ENCODE measurements around the gene SLC5A6.

SLC5A6 gene

DNA sequence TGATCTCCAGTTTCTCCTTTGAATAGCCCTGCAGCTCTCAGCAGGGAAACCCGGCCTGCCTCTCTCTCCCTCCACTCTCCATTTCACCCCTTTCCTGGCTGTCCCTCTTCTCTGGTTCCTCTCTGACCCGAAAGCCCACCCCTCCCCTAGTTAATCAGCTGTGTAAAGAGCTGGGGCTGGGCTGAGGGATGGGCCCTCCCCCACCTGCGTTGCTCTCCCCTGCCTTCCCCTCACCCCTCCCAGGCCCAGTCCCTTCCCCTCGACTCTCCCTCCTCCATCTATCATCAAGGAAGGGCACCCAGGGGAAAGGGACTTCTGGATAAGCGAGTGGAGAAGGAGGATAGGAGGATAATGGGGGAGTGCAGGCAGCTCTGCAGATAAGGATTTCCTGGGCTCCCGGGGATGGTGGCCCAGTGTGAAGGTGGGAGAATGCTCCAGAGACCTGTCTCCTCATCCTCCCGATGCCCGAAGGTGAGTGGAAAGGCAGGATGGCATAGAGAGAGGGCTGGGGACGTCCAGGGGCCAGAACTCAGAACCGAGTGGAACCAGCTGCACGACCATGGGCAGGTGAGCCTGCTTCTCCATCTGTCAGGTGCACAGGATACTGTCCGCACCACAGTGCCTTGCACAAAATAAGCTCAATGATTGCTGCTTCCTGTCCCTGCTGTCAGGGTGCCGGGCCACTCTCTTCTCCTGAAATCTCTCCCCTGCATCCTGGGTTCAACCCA, 38.7 kb upstream of the SLC5A6 start:
- no peak for DNase-seq (ENCODE audit: low read depth, low spot score)
- Histone ChIP-seq H3K4me3 (ENCODE audit: insufficient read length, low read depth) (peak overlapping the region; percentile 15), H3K36me3 (ENCODE audit: insufficient read depth, insufficient read length, low read length) (no peaks in the 10 kb centered on the region), H3K9ac (ENCODE audit: insufficient read length, low read depth) (peak overlapping the region; percentile 63), H3K9me3 (ENCODE audit: insufficient read depth, low read length) (no peaks in the 10 kb centered on the region), H3K4me1 (ENCODE audit: insufficient read depth, insufficient read length) (peaks cover 5% of the 10 kb centered on the region), H3K27me3 (ENCODE audit: insufficient read depth, insufficient read length) (no peaks in the 10 kb centered on the region)
- TF ChIP-seq YY1 (IDR thresholded peaks at IDR 0.05; ENCODE audit: insufficient read depth, insufficient read length) (no peak), ZNF274 (IDR thresholded peaks at IDR 0.05; ENCODE audit: low read depth, low read length) (no peak), SUZ12 (IDR thresholded peaks at IDR 0.05; ENCODE audit: extremely low read depth, insufficient read depth, insufficient read length) (no peak)

- Histone ChIP-seq H3K36me3 (ENCODE audit: insufficient read depth, insufficient read length, low read length) (peaks cover 6% of the 10 kb centered on the region), H3K9me3 (ENCODE audit: insufficient read depth, low read length) (no peaks in the 10 kb centered on the region), H3K4me3 (ENCODE audit: insufficient read length, low read depth) (peak overlapping the region; percentile 15), H3K4me1 (ENCODE audit: insufficient read depth, insufficient read length) (peaks cover 5% of the 10 kb centered on the region), H3K9ac (ENCODE audit: insufficient read length, low read depth) (peak overlapping the region; percentile 63), H3K27me3 (ENCODE audit: insufficient read depth, insufficient read length) (no peaks in the 10 kb centered on the region)
- no peak for TF ChIP-seq YY1 (IDR thresholded peaks at IDR 0.05; ENCODE audit: insufficient read depth, insufficient read length)
- no peak for TF ChIP-seq ZNF274 (IDR thresholded peaks at IDR 0.05; ENCODE audit: low read depth, low read length)
- TF ChIP-seq SUZ12 (IDR thresholded peaks at IDR 0.05; ENCODE audit: extremely low read depth, insufficient read depth, insufficient read length) = no peak
- peak; percentile 80 for DNase-seq (ENCODE audit: low read depth, low spot score)
Observed at GRCh38 chr2:27249891-27250651, 38.0 kb upstream of the SLC5A6 start.

GRCh38 chr2:27249159-27249890, 37.3 kb upstream of the SLC5A6 start:
- Histone ChIP-seq H3K9me3 (ENCODE audit: insufficient read depth, low read length) (no peaks in the 10 kb centered on the region), H3K4me3 (ENCODE audit: insufficient read length, low read depth) (no peak overlapping the region), H3K27me3 (ENCODE audit: insufficient read depth, insufficient read length) (no peaks in the 10 kb centered on the region), H3K36me3 (ENCODE audit: insufficient read depth, insufficient read length, low read length) (peaks cover 12% of the 10 kb centered on the region), H3K4me1 (ENCODE audit: insufficient read depth, insufficient read length) (peaks cover 5% of the 10 kb centered on the region), H3K9ac (ENCODE audit: insufficient read length, low read depth) (no peak overlapping the region)
- TF ChIP-seq ZNF274 (IDR thresholded peaks at IDR 0.05; ENCODE audit: low read depth, low read length) = no peak
- TF ChIP-seq SUZ12 (IDR thresholded peaks at IDR 0.05; ENCODE audit: extremely low read depth, insufficient read depth, insufficient read length) = no peak
- TF ChIP-seq YY1 (IDR thresholded peaks at IDR 0.05; ENCODE audit: insufficient read depth, insufficient read length) = no peak
- DNase-seq (ENCODE audit: low read depth, low spot score) = no peak

DNA sequence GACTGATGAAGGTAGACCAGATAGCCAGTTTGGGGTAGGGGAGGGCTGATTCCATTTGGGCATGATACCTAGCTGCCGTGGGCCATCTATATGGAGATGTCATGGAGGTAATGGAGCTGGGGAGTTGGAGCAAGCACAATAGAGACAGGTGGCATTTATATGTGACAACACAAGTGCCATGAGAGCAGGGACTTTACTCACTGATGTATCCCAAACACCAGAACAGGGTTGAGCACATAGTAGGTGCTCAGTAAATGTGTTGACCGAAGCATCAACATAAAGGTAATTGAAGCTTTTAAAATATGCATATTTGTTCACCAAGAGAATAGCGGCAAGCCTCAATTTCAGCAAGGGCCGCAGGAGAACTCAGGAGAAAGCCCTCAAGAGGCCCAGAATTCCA, 35.8 kb upstream of the SLC5A6 start:
- H3K9me3 ChIP-seq (ENCODE audit: insufficient read depth, low read length) = no peaks in the 10 kb centered on the region
- no peak overlapping the region for H3K4me3 ChIP-seq (ENCODE audit: insufficient read length, low read depth)
- H3K27me3 ChIP-seq (ENCODE audit: insufficient read depth, insufficient read length) = no peaks in the 10 kb centered on the region

GRCh38 chr2:27245626-27246025, 33.6 kb upstream of the SLC5A6 start:
- peaks cover 49% of the 10 kb centered on the region for H3K36me3 ChIP-seq (ENCODE audit: insufficient read depth, insufficient read length, low read length)
- H3K4me1 ChIP-seq (ENCODE audit: insufficient read depth, insufficient read length) = peaks cover under 1% of the 10 kb centered on the region
- TF ChIP-seq YY1 (IDR thresholded peaks at IDR 0.05; ENCODE audit: insufficient read depth, insufficient read length) (no peak), SUZ12 (IDR thresholded peaks at IDR 0.05; ENCODE audit: extremely low read depth, insufficient read depth, insufficient read length) (no peak), ZNF274 (IDR thresholded peaks at IDR 0.05; ENCODE audit: low read depth, low read length) (no peak)
- H3K9me3 ChIP-seq (ENCODE audit: insufficient read depth, low read length) = no peaks in the 10 kb centered on the region
- no peak overlapping the region for H3K9ac ChIP-seq (ENCODE audit: insufficient read length, low read depth)
- H3K4me3 ChIP-seq (ENCODE audit: insufficient read length, low read depth) = no peak overlapping the region
- no peak for DNase-seq (ENCODE audit: low read depth, low spot score)
- no peaks in the 10 kb centered on the region for H3K27me3 ChIP-seq (ENCODE audit: insufficient read depth, insufficient read length)

More for the DNA sequence above, 35.8 kb upstream of the SLC5A6 start:
- no peak overlapping the region for H3K9ac ChIP-seq (ENCODE audit: insufficient read length, low read depth)
- H3K36me3 ChIP-seq (ENCODE audit: insufficient read depth, insufficient read length, low read length) = peaks cover 27% of the 10 kb centered on the region
- peaks cover 5% of the 10 kb centered on the region for H3K4me1 ChIP-seq (ENCODE audit: insufficient read depth, insufficient read length)
- TF ChIP-seq ZNF274 (IDR thresholded peaks at IDR 0.05; ENCODE audit: low read depth, low read length) = no peak
- TF ChIP-seq SUZ12 (IDR thresholded peaks at IDR 0.05; ENCODE audit: extremely low read depth, insufficient read depth, insufficient read length) = no peak
- no peak for TF ChIP-seq YY1 (IDR thresholded peaks at IDR 0.05; ENCODE audit: insufficient read depth, insufficient read length)
- no peak for DNase-seq (ENCODE audit: low read depth, low spot score)

- Histone ChIP-seq H3K27me3 (ENCODE audit: insufficient read depth, insufficient read length) (no peaks in the 10 kb centered on the region), H3K9ac (ENCODE audit: insufficient read length, low read depth) (no peak overlapping the region), H3K4me1 (ENCODE audit: insufficient read depth, insufficient read length) (no peaks in the 10 kb centered on the region), H3K4me3 (ENCODE audit: insufficient read length, low read depth) (no peak overlapping the region), H3K36me3 (ENCODE audit: insufficient read depth, insufficient read length, low read length) (peaks cover 54% of the 10 kb centered on the region), H3K9me3 (ENCODE audit: insufficient read depth, low read length) (no peaks in the 10 kb centered on the region)
- DNase-seq (ENCODE audit: low read depth, low spot score) = no peak
- TF ChIP-seq SUZ12 (IDR thresholded peaks at IDR 0.05; ENCODE audit: extremely low read depth, insufficient read depth, insufficient read length) = no peak
- TF ChIP-seq YY1 (IDR thresholded peaks at IDR 0.05; ENCODE audit: insufficient read depth, insufficient read length) = no peak
- no peak for TF ChIP-seq ZNF274 (IDR thresholded peaks at IDR 0.05; ENCODE audit: low read depth, low read length)
Observed at GRCh38 chr2:27245116-27245515, 33.0 kb upstream of the SLC5A6 start.

Measured in NT2/D1 (cell line).